Endothelial cell of umbilical vein (primary cell): ENCODE data around the gene NCMAP. TPM values are rescaled to one million over a fixed set of nuclear protein-coding genes. Genes with fewer than 3 reads are reported as not detected.

Experiments
- BruUV-seq: library from RNA; stranded (reverse); fragments of 400-500 nt; replicated peaks from 2 replicates; lab custom pipeline; 2021; lab: Mats Ljungman, UMichigan
- CTCF ChIA-PET: fragments of 300-600, 350-600 bp; sonication (Branson Sonifier 250); formaldehyde crosslinking; loops from one replicate; lab custom pipeline; 2021; ENCODE audit warnings: antibody characterized with exemption, inconsistent platforms; lab: Charles Lee
- POLR2A ChIA-PET: fragments of 300-600, 350-600 bp; sonication (Branson Sonifier 250); formaldehyde crosslinking; loops from one replicate; lab custom pipeline; 2021; ENCODE audit warnings: antibody characterized with exemption, inconsistent platforms; lab: Charles Lee
- DNase-seq: peaks from one replicate; pipeline ENCODE4 v3.0.0-alpha.2; 2011; ENCODE audit warnings: low read depth, low spot score
- FAIRE-seq: peaks from 2 replicates; lab custom pipeline; 2011; peaks lifted over from hg19 to GRCh38; lab: Jason Lieb, UNC
- H2AFZ ChIP-seq: 2 replicates; pipeline ENCODE4 v1.6.0; 2012; ENCODE audit warnings: low read depth, low read length, control low read depth, inconsistent platforms
- H3K27ac ChIP-seq: 2 replicates; pipeline ENCODE4 v1.5.1; 2011; ENCODE audit warnings: low read depth, mild to moderate bottlenecking, control low read depth, low read length, moderate library complexity; ENCODE audit not compliant: insufficient read depth
- H3K27me3 ChIP-seq, 2 experiments: 2 replicates each; pipeline versions ENCODE4 v1.6.0 to v1.6.1; 2011; ENCODE audit warnings: low read length in 2 of 2, mixed read lengths in 1 of 2; ENCODE audit not compliant: control insufficient read depth in 2 of 2, insufficient read depth in 2 of 2
- H3K36me3 ChIP-seq, 2 experiments: 2 replicates in 1 of 2; 3 replicates in 1 of 2; pipeline ENCODE4 v1.5.1; 2011; ENCODE audit warnings: low read length in 2 of 2, mild to moderate bottlenecking in 1 of 2, moderate library complexity in 1 of 2; ENCODE audit not compliant: control insufficient read depth in 2 of 2, insufficient read depth in 2 of 2; ENCODE audit errors: extremely low read depth in 1 of 2
- H3K4me1 ChIP-seq: 3 replicates; pipeline ENCODE4 v1.5.1; 2011; ENCODE audit warnings: mild to moderate bottlenecking, low read length; ENCODE audit not compliant: control insufficient read depth, insufficient read depth; ENCODE audit errors: extremely low read depth
- H3K4me2 ChIP-seq: 2 replicates; pipeline ENCODE4 v1.6.1; 2011; ENCODE audit warnings: low read length, control low read depth, mixed read lengths; ENCODE audit not compliant: insufficient read depth
- H3K4me3 ChIP-seq, 3 experiments: fragments of 200-600 bp in 1 of 3; sonication (generic), shearing (Covaris generic) in 1 of 3; replicated peaks in 1 of 3; 2 replicates each; pipeline ENCODE4 v1.5.1; 2011 to 2016; ENCODE audit warnings: control low read depth in 3 of 3, low read length in 3 of 3, mild to moderate bottlenecking in 2 of 3, inconsistent platforms in 1 of 3, low read depth in 1 of 3, moderate library complexity in 1 of 3; ENCODE audit not compliant: insufficient read depth in 1 of 3
- H3K79me2 ChIP-seq: 2 replicates; pipeline ENCODE4 v1.6.0; 2012; ENCODE audit warnings: low read length, inconsistent platforms; ENCODE audit not compliant: control insufficient read depth, insufficient read depth
- H3K9ac ChIP-seq: replicated peaks from 2 replicates; pipeline ENCODE3; 2011; ENCODE audit warnings: low read length, control low read depth; ENCODE audit not compliant: insufficient read depth; ENCODE audit errors: extremely low read depth
- H3K9me1 ChIP-seq: replicated peaks from 3 replicates; pipeline ENCODE4 v1.6.0; 2011; ENCODE audit warnings: mild to moderate bottlenecking, low read length; ENCODE audit not compliant: control insufficient read depth, insufficient read depth; ENCODE audit errors: extremely low read depth
- H3K9me3 ChIP-seq: replicated peaks from 2 replicates; pipeline ENCODE4 v1.5.1; 2012; ENCODE audit warnings: low read length, inconsistent platforms; ENCODE audit not compliant: control insufficient read depth, insufficient read depth
- H4K20me1 ChIP-seq: replicated peaks from 2 replicates; pipeline ENCODE3; 2011; ENCODE audit warnings: mild to moderate bottlenecking, low read length; ENCODE audit not compliant: control insufficient read depth, insufficient read depth; ENCODE audit errors: extremely low read depth
- CTCF ChIP-seq, 2 donors: IDR thresholded peaks; 1 replicate in 1 of 2; 2 replicates in 1 of 2; pipeline ENCODE4 v1.5.1; 2011; ENCODE audit warnings: low read length in 2 of 2, mild to moderate bottlenecking in 2 of 2, moderate library complexity in 2 of 2, control low read depth in 1 of 2, inconsistent platforms in 1 of 2, low read depth in 1 of 2; ENCODE audit not compliant: insufficient read depth in 1 of 2; ENCODE audit errors: extremely low read depth in 1 of 2
- EZH2 ChIP-seq: IDR thresholded peaks from 2 replicates; pipeline ENCODE4 v1.6.1; 2012; ENCODE audit warnings: borderline replicate concordance, low read depth, mild to moderate bottlenecking, moderate library complexity, low read length, inconsistent platforms; ENCODE audit not compliant: severe bottlenecking
- FOS ChIP-seq: IDR thresholded peaks from 2 replicates; pipeline ENCODE4 v1.6.1; 2011; ENCODE audit warnings: mild to moderate bottlenecking, low read length, moderate library complexity, borderline replicate concordance; ENCODE audit not compliant: insufficient read depth
- GATA2 ChIP-seq: IDR thresholded peaks from 2 replicates; pipeline ENCODE4 v1.7.0; 2011; ENCODE audit warnings: low read depth, mild to moderate bottlenecking, moderate library complexity, mixed read lengths, low read length; ENCODE audit not compliant: insufficient read length, insufficient read depth
- JUN ChIP-seq: IDR thresholded peaks from 2 replicates; pipeline ENCODE4 v1.6.1; 2011; ENCODE audit warnings: borderline replicate concordance, low read depth; ENCODE audit not compliant: insufficient read length, insufficient read depth
- MAX ChIP-seq: IDR thresholded peaks from 2 replicates; pipeline ENCODE4 v1.6.1; 2011; ENCODE audit not compliant: insufficient read depth, insufficient read length
- MYC ChIP-seq: IDR thresholded peaks from one replicate; pipeline ENCODE4 v1.6.1; 2011; ENCODE audit warnings: mild to moderate bottlenecking, low read depth, low read length
- POLR2A ChIP-seq: IDR thresholded peaks from 2 replicates; pipeline ENCODE4 v1.6.1; 2012; ENCODE audit warnings: low read depth, mild to moderate bottlenecking, control low read depth, low read length
- POLR2AphosphoS5 ChIP-seq: IDR thresholded peaks from 2 replicates; pipeline ENCODE4 v1.6.1; 2012; ENCODE audit warnings: low read depth, mild to moderate bottlenecking, control low read depth, low read length, moderate library complexity; ENCODE audit not compliant: insufficient read depth
- dilution Hi-C: fragments of 300-500 bp; cut with MboI; formaldehyde crosslinking; loops from one replicate; pipeline ENCODE4 v1.15.0; 2019; ENCODE audit warnings: low sequenced_read_pairs; ENCODE audit not compliant: extremely low pct_ligation_motif_present
- intact Hi-C: fragments of 100-400 bp; cut with micrococcal nuclease; formaldehyde crosslinking; loops from one replicate; pipeline ENCODE4 v1.10.0; 2022
- polyA plus RNA-seq, 4 experiments: library from polyadenylated mRNA; depleted of rRNA in 3 of 4; stranded (reverse) in 3 of 4; unstranded in 1 of 4; fragments of >200 nt; gene quantifications; 2 replicates each; pipeline versions ENCODE4 v1.2.1 to v1.2.3, GENCODE V29; 2011 to 2012; ENCODE audit warnings: missing spikeins in 1 of 4
- total RNA-seq: library from RNA; stranded (reverse); gene quantifications from 2 replicates; pipeline ENCODE4 v1.2.3, GENCODE V29; 2021

The NCMAP gene
- total and polyA plus RNA-seq, 2 donors (not counting 3 experiments of a cell fraction or from before 2014, with no cell fraction given) = not detected

GRCh38 chr1:24622218-24622617 is 66.3 kb downstream of the NCMAP start:
- Histone ChIP-seq H3K27ac (no peak overlapping the region), H3K27me3 (no peaks in the 10 kb centered on the region), H3K4me1 (no peaks in the 10 kb centered on the region), H3K4me3 (no peak overlapping the region), H3K4me2 (no peak overlapping the region), H3K9me3 (no peaks in the 10 kb centered on the region), H3K79me2 (no peaks in the 10 kb centered on the region), H3K9ac (no peak overlapping the region), H2AFZ (no peak overlapping the region), H4K20me1 (no peaks in the 10 kb centered on the region), H3K36me3 (no peaks in the 10 kb centered on the region), H3K9me1 (no peaks in the 10 kb centered on the region)
- intact Hi-C loops (no loop called here), dilution Hi-C loops (no loop called here)
- TF ChIP-seq MAX (no peak), CTCF (IDR thresholded peaks at IDR 0.05; ENCODE audit: extremely low read depth in 1 of 2, insufficient read depth in 1 of 2, low read depth in 1 of 2, low read length in 2 of 2) (no peak), GATA2 (no peak), POLR2A (no peak), FOS (no peak), POLR2AphosphoS5 (no peak), EZH2 (no peak), MYC (no peak), JUN (no peak)
- no TSS peak for BruUV-seq
- ChIA-PET CTCF (interaction anchor here (0.5 kb wide), 1 partner anchor 472 kb away, joined by 3 read pairs; no protein-coding TSS in a partner anchor), POLR2A (no interaction called here)
- DNase-seq = no peak
- no peak for FAIRE-seq
